PC-3 (cell line): ENCODE results near the gene RIMBP2.

Source experiments
- CTCF ChIP-seq: fragments of 300-600 bp; sonication (generic); conservative IDR thresholded peaks from 2 replicates; pipeline ENCODE4 v1.5.1; 2017; ENCODE audit warnings: antibody characterized with exemption, low read depth, mild to moderate bottlenecking, low read length
- EZH2 ChIP-seq: fragments of 300-600 bp; sonication (generic); IDR thresholded peaks from one replicate; pipeline ENCODE4 v1.6.1; 2017; ENCODE audit warnings: antibody characterized with exemption, mild to moderate bottlenecking, low read length; ENCODE audit not compliant: unreplicated experiment
- EZH2phosphoT487 ChIP-seq: fragments of 300-600 bp; sonication (generic); IDR thresholded peaks from 2 replicates; pipeline ENCODE4 v1.6.1; 2018; ENCODE audit warnings: mild to moderate bottlenecking, antibody characterized with exemption, low read length, borderline replicate concordance

GRCh38 chr12:130350715-130351114 lies 365.4 kb downstream of the RIMBP2 start:
- no peak for TF ChIP-seq CTCF
- no peak for TF ChIP-seq EZH2
- TF ChIP-seq EZH2phosphoT487, result no peak
